Heart right ventricle (tissue), 16 donors: Measurements from ENCODE around the gene DBN1. TPM values are rescaled to one million over a fixed set of nuclear protein-coding genes. Genes with fewer than 3 reads are reported as not detected.

Source experiments
- ATAC-seq, 8 donors: fragments of 200-7000 bp; cut with Tn5 transposase; one replicate each; pipeline ENCODE4 v1.9.1; 2020; ENCODE audit warnings: mild to moderate bottlenecking in 8 of 8, moderate library complexity in 8 of 8, moderate number of reproducible peaks in 1 of 8
- DNase-seq, 2 donors: peaks; one replicate each; pipeline ENCODE4 v3.0.0-alpha.2; 2020
- H3K27ac ChIP-seq, 10 donors: fragments of 200-600 bp; sonication (generic) in 2 of 10; one replicate each; pipeline versions ENCODE4 v1.5.0 to v1.8.0; 2020 to 2022; ENCODE audit warnings: mild to moderate bottlenecking in 3 of 10
- H3K27me3 ChIP-seq, 7 donors: fragments of 200-600 bp; one replicate each; pipeline ENCODE4 v1.8.0; 2021 to 2022; ENCODE audit warnings: mild to moderate bottlenecking in 2 of 7
- H3K36me3 ChIP-seq, 9 donors: fragments of 200-600 bp; sonication (generic) in 1 of 9; one replicate each; pipeline versions ENCODE4 v1.5.0 to v1.8.0; 2020 to 2022; ENCODE audit warnings: mild to moderate bottlenecking in 2 of 9
- H3K4me1 ChIP-seq, 9 donors: fragments of 200-600 bp; sonication (generic) in 1 of 9; one replicate each; pipeline versions ENCODE4 v1.5.0 to v1.8.0; 2020 to 2022; ENCODE audit warnings: mild to moderate bottlenecking in 4 of 9
- H3K4me3 ChIP-seq, 10 donors: fragments of 200-600 bp; sonication (generic) in 2 of 10; one replicate each; pipeline versions ENCODE4 v1.5.0 to v1.8.0; 2020 to 2022; ENCODE audit warnings: mild to moderate bottlenecking in 7 of 10, moderate library complexity in 2 of 10
- H3K9me3 ChIP-seq, 11 donors: fragments of 200-600 bp in 10 of 11; sonication (generic) in 2 of 11; one replicate each; pipeline versions ENCODE4 v1.5.0 to v1.8.0; 2013 to 2022; ENCODE audit warnings: mild to moderate bottlenecking in 2 of 11, control low read depth in 1 of 11, moderate library complexity in 1 of 11
- CTCF ChIP-seq, 9 donors: fragments of 200-600 bp; sonication (generic) in 2 of 9; IDR thresholded peaks; one replicate each; pipeline versions ENCODE4 v1.5.0 to v1.8.0; 2021 to 2022; ENCODE audit warnings: antibody characterized with exemption in 9 of 9, mild to moderate bottlenecking in 5 of 9, moderate library complexity in 1 of 9
- WGBS, 2 donors: extraction: QIAGEN DNeasy Blood & Tissue Kit; methylation state at CpG; one replicate each; pipeline ENCODE4 v1.1.7; 2013; ENCODE audit warnings: inconsistent platforms in 1 of 2; 5-methylcytosine and 5-hydroxymethylcytosine counted together
- intact Hi-C, 10 donors: fragments of 100-400 bp; cut with DNase I; formaldehyde crosslinking; loops; one replicate each; pipeline versions ENCODE4 v1.11.1 to v1.14.2; 2022
- polyA plus RNA-seq, 2 donors: library from polyadenylated mRNA; stranded (reverse); fragments of 200-250 nt; gene quantifications; one replicate each; pipeline ENCODE4 v1.2.3, GENCODE V29; 2013
- total RNA-seq, 10 donors: library from RNA; stranded (reverse); fragmentation: NEBNext Ultra II Directional in 3 of 10; extraction: Animal tissue kit (Norgen Biotek cat#: 25700) in 3 of 10; gene quantifications; one replicate each; pipeline versions ENCODE4 v1.2.1 to v1.2.4, GENCODE V29; 2021 to 2023
- donor health status: Arrhythmogenic right ventricular cardiomyopathy.
- donor health status: ischemic (EF 13 %, LVEDD 7.1; RV severe dilation, severe dysfunction).
- donor health status: healthy with polysubstance abuse.
- donor health status: DM: no; HTN: yes; CAD: no.
- donor health status: DM: no; HTN: no; CAD: no.
- donor health status: ischemic (EF 25% LVEDD 6.9; RV normal size, moderate dysfunction).
- donor health status: ischemic (EF 25% LVEDD 5.7; RV mildly dilated, moderate dysfunction).
- donor health status: healthy.
- donor health status: DM: yes; HTN: yes; CAD: no.
- donor health status: Ischemic cardiomyopathy.
- donor health status: ischemic (EF 35%, LVEDD 5.7; RV mildly dilated, moderate dysfunction).
- donor health status: nonischemic (EF 11% LVEDD 7.7; RV severe dilation, severe dysfunction).
- donor health status: DM: yes; HTN: yes; CAD: no.
- donor health status: PGD.
- donor health status: ischemic (EF 29% LVEDD 5.4; RV normal size, mild dysfunction).
- donor health status: nonischemic (EF 23%, LVEDD 6.1; RV moderate dilation, normal function).

DBN1 gene
- total and polyA plus RNA-seq, 12 donors, result 13.1 to 52.9 (median 19.4) TPM

- Histone ChIP-seq H3K4me3 (no peak overlapping the region), H3K36me3 (peaks cover 0 to 38% (median 0%) of the 10 kb centered on the region in 9 donors), H3K27ac (no peak overlapping the region), H3K27me3 (peaks cover 0 to 29% (median 0%) of the 10 kb centered on the region in 7 donors), H3K9me3 (no peaks in the 10 kb centered on the region), H3K4me1 (peaks cover 13 to 36% (median 21%) of the 10 kb centered on the region in 9 donors)
- ATAC-seq (no peak), DNase-seq (no peak)
- 71 to 76% methylated on average over 7 of the region's 7 CpGs for WGBS, 2 donors
- no peak for TF ChIP-seq CTCF (IDR thresholded peaks at IDR 0.05)
- intact Hi-C loops, result no loop called here
Measured at GRCh38 chr5:177444106-177445051, 29.1 kb downstream of the DBN1 start.

- Histone ChIP-seq H3K9me3 (no peaks in the 10 kb centered on the region), H3K27ac (no peak overlapping the region), H3K36me3 (peaks cover 0 to 48% (median 0%) of the 10 kb centered on the region in 9 donors), H3K4me1 (peaks cover 13 to 32% (median 21%) of the 10 kb centered on the region in 9 donors), H3K4me3 (no peak overlapping the region), H3K27me3 (peaks cover 0 to 19% (median 0%) of the 10 kb centered on the region in 7 donors)
- no peak for TF ChIP-seq CTCF (IDR thresholded peaks at IDR 0.05)
- intact Hi-C loops, result no loop called here
- ATAC-seq (no peak), DNase-seq (no peak)
- 79 to 83% methylated on average over 15 of the region's 15 CpGs for WGBS, 2 donors
Measured at GRCh38 chr5:177443144-177443983, 30.1 kb downstream of the DBN1 start.

- peak in 1 of 8 donors; percentile 5 for ATAC-seq
- peaks cover 0 to 11% (median 0%) of the 10 kb centered on the region in 7 donors for H3K27me3 ChIP-seq
- H3K36me3 ChIP-seq, result peaks cover 0 to 59% (median 0%) of the 10 kb centered on the region in 9 donors
- H3K4me1 ChIP-seq, result peaks cover 8 to 21% (median 11%) of the 10 kb centered on the region in 9 donors
- WGBS, 2 donors, result 88 to 91% methylated on average over 20 of the region's 20 CpGs
- no peak overlapping the region for H3K4me3 ChIP-seq
- intact Hi-C loops, result no loop called here
- no peaks in the 10 kb centered on the region for H3K9me3 ChIP-seq
- TF ChIP-seq CTCF (IDR thresholded peaks at IDR 0.05), result no peak
- DNase-seq, result no peak
- no peak overlapping the region for H3K27ac ChIP-seq
Measured at GRCh38 chr5:177442066-177442826, 31.2 kb downstream of the DBN1 start.
